PFSK-1 (cell line): ENCODE results near the gene RGS10.

ENCODE experiments used
- FOXP2 ChIP-seq: optimal IDR thresholded peaks from 2 replicates; pipeline ENCODE3; 2011; ENCODE audit warnings: borderline replicate concordance, control low read depth, inconsistent platforms; ENCODE audit not compliant: insufficient read depth; ENCODE audit errors: extremely low read length, extremely low read depth
- POLR2AphosphoS5 ChIP-seq: IDR thresholded peaks from 2 replicates; pipeline ENCODE4 v1.6.1; 2012; ENCODE audit warnings: low read depth, mild to moderate bottlenecking, control low read depth, low read length, moderate library complexity
- SIN3A ChIP-seq: IDR thresholded peaks from 2 replicates; pipeline ENCODE4 v1.6.1; 2012; ENCODE audit warnings: mild to moderate bottlenecking, low read length, moderate library complexity, borderline replicate concordance; ENCODE audit not compliant: insufficient read depth
- TAF1 ChIP-seq: IDR thresholded peaks from 2 replicates; pipeline ENCODE4 v1.6.1; 2012; ENCODE audit warnings: low read length, control low read depth, borderline replicate concordance; ENCODE audit not compliant: insufficient read depth
- TF ChIP-seq, protein P1 (sequence below), 2 experiments: IDR thresholded peaks; 2 replicates each; pipeline versions ENCODE4 v1.6.1 to v1.8.0; 2011 to 2012; ENCODE audit warnings: low read depth in 2 of 2, low read length in 2 of 2, control low read depth in 1 of 2, inconsistent platforms in 1 of 2, mild to moderate bottlenecking in 1 of 2, moderate library complexity in 1 of 2; ENCODE audit not compliant: insufficient read depth in 1 of 2

DNA sequence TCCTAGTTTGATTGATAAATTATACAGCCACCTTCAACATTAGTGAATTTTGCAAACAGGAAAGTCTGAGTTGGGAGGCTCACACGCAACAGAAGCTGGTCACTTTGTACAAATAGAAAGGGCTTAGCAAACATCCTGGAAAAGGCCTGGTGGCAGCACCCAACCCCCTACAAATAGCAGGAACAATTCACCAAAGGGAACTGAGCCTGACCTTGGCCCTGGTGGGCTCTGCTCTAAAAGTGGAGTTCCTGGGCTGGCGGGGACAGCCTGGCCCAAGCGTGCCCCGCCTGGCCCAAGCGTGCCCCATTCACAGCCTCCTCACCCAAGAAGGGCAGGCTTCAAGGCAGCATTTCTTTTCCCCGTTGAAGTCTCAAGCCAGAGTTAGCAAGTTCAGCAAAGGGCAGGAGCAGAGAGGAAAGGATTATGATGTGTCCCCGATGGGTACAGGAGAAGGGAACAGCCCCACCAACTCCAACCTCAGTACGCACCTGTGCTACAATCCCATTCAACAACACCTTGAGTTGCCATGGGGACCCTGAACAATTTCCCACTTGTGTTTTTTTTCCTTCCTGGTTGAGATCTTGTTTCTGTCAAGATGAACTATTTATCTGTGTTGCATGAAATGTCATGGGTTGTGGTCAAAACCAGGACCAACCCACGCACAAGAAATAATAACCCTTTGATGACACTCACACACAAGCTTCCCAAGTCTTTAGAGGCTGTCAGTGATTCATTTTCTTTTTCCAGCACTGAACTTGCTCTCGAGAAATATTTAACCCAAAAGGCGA, 43.4 kb downstream of the RGS10 start:
- TF ChIP-seq POLR2AphosphoS5 = no peak
- no peak for TF ChIP-seq TAF1
- TF ChIP-seq, protein P1, sequence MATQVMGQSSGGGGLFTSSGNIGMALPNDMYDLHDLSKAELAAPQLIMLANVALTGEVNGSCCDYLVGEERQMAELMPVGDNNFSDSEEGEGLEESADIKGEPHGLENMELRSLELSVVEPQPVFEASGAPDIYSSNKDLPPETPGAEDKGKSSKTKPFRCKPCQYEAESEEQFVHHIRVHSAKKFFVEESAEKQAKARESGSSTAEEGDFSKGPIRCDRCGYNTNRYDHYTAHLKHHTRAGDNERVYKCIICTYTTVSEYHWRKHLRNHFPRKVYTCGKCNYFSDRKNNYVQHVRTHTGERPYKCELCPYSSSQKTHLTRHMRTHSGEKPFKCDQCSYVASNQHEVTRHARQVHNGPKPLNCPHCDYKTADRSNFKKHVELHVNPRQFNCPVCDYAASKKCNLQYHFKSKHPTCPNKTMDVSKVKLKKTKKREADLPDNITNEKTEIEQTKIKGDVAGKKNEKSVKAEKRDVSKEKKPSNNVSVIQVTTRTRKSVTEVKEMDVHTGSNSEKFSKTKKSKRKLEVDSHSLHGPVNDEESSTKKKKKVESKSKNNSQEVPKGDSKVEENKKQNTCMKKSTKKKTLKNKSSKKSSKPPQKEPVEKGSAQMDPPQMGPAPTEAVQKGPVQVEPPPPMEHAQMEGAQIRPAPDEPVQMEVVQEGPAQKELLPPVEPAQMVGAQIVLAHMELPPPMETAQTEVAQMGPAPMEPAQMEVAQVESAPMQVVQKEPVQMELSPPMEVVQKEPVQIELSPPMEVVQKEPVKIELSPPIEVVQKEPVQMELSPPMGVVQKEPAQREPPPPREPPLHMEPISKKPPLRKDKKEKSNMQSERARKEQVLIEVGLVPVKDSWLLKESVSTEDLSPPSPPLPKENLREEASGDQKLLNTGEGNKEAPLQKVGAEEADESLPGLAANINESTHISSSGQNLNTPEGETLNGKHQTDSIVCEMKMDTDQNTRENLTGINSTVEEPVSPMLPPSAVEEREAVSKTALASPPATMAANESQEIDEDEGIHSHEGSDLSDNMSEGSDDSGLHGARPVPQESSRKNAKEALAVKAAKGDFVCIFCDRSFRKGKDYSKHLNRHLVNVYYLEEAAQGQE (IDR thresholded peaks at IDR 0.05; ENCODE audit: insufficient read depth in 1 of 2, low read depth in 2 of 2, low read length in 2 of 2) = no peak
- TF ChIP-seq SIN3A = no peak
- TF ChIP-seq FOXP2 = no peak
